HepG2 (cell line): ENCODE data around the gene KANSL3. TPM values are rescaled to one million over a fixed set of nuclear protein-coding genes. Genes with fewer than 3 reads are reported as not detected.

Experiments
- ATAC-seq: fragments of 200-7000 bp; cut with Tn5 transposase; 3 replicates; pipeline ENCODE4 v1.9.1; 2020; ENCODE audit warnings: mild to moderate bottlenecking, moderate library complexity
- BruUV-seq: library from RNA; stranded (reverse); fragments of 400-500 nt; replicated peaks from 2 replicates; lab custom pipeline; 2021; lab: Mats Ljungman, UMichigan
- CTCF ChIA-PET: fragments of 300-600 bp; formaldehyde crosslinking; extraction: SDS; loops from one replicate; lab custom pipeline; 2021; ENCODE audit warnings: low total read pairs, inconsistent platforms, low intra/inter-chr PET ratio; lab: Yijun Ruan, JAX
- POLR2A ChIA-PET: fragments of 350-600 bp; sonication (Branson Sonifier 250); formaldehyde crosslinking; loops from one replicate; lab custom pipeline; 2020; ENCODE audit warnings: antibody characterized with exemption, inconsistent platforms; lab: Yijun Ruan, JAX
- DNase-seq: peaks from one replicate; pipeline ENCODE4 v3.0.0-alpha.2; 2015; ENCODE audit warnings: low spot score
- FAIRE-seq: peaks from 3 replicates; lab custom pipeline; 2011; peaks lifted over from hg19 to GRCh38; lab: Jason Lieb, UNC
- H2AFZ ChIP-seq: one replicate; pipeline ENCODE4 v1.6.1; 2011; ENCODE audit warnings: low read length, inconsistent platforms
- H3K27ac ChIP-seq: fragments of 300-600 bp; 3 replicates; pipeline ENCODE4 v1.8.0; 2011; ENCODE audit warnings: mixed run types, mild to moderate bottlenecking, mixed read lengths, low read length, inconsistent platforms; ENCODE audit not compliant: insufficient read depth; ENCODE audit errors: extremely low read length
- H3K27me3 ChIP-seq, 2 experiments: fragments of 200-600 bp in 1 of 2; 2 replicates in 1 of 2; 3 replicates in 1 of 2; pipeline versions ENCODE4 v1.6.0 to v1.8.0; 2011; ENCODE audit warnings: low read length in 2 of 2, mild to moderate bottlenecking in 2 of 2, moderate library complexity in 2 of 2, inconsistent platforms in 1 of 2; ENCODE audit not compliant: insufficient read depth in 2 of 2, control insufficient read depth in 1 of 2
- H3K36me3 ChIP-seq, 2 experiments: fragments of 200-600 bp in 1 of 2; replicated peaks in 1 of 2; 2 replicates in 1 of 2; 3 replicates in 1 of 2; pipeline versions ENCODE4 v1.5.1 to v1.8.0; 2011; ENCODE audit warnings: low read length in 2 of 2, inconsistent platforms in 1 of 2; ENCODE audit not compliant: insufficient read depth in 2 of 2, control insufficient read depth in 1 of 2
- H3K4me1 ChIP-seq: 2 replicates; pipeline ENCODE4 v1.5.1; 2012; ENCODE audit warnings: low read length, inconsistent platforms; ENCODE audit not compliant: insufficient read depth
- H3K4me2 ChIP-seq: 2 replicates; pipeline ENCODE4 v1.6.0; 2011; ENCODE audit warnings: low read depth, low read length, inconsistent platforms
- H3K4me3 ChIP-seq, 3 experiments: fragments of 200-600 bp in 1 of 3; sonication (generic), shearing (Covaris generic) in 1 of 3; replicated peaks in 1 of 3; 2 replicates each; pipeline ENCODE4 v1.5.1; 2011 to 2016; ENCODE audit warnings: low read length in 3 of 3, inconsistent platforms in 2 of 3, low read depth in 2 of 3, mild to moderate bottlenecking in 2 of 3, control low read depth in 1 of 3, mixed read lengths in 1 of 3; ENCODE audit not compliant: insufficient read depth in 1 of 3
- H3K79me2 ChIP-seq: one replicate; pipeline ENCODE4 v1.6.1; 2011; ENCODE audit warnings: low read length, inconsistent platforms; ENCODE audit not compliant: insufficient read depth
- H3K9ac ChIP-seq: 2 replicates; pipeline ENCODE4 v1.6.0; 2011; ENCODE audit warnings: mild to moderate bottlenecking, low read depth, low read length, inconsistent platforms; ENCODE audit not compliant: insufficient read depth
- H3K9me3 ChIP-seq: 2 replicates; pipeline ENCODE4 v1.5.1; 2012; ENCODE audit warnings: mild to moderate bottlenecking, low read length
- H4K20me1 ChIP-seq: 2 replicates; pipeline ENCODE4 v1.6.0; 2011; ENCODE audit warnings: inconsistent platforms, mild to moderate bottlenecking, low read length, moderate library complexity; ENCODE audit not compliant: insufficient read depth
- HNRNPL ChIP-seq: fragments of 200-400 bp; formaldehyde crosslinking; IDR thresholded peaks from 2 replicates; pipeline ENCODE4 v1.6.1; 2017; ENCODE audit warnings: mild to moderate bottlenecking, low read depth, low read length
- KDM3A ChIP-seq: IDR thresholded peaks from 2 replicates; pipeline ENCODE4 v1.6.1; 2018; ENCODE audit warnings: low read depth, missing compliant biosample characterization
- MXD1 ChIP-seq: sonication (generic); formaldehyde crosslinking; IDR thresholded peaks from 2 replicates; pipeline ENCODE4 v1.4.0; 2020; ENCODE audit warnings: mild to moderate bottlenecking, missing genetic modification reagents
- RAD51 ChIP-seq: fragments of 450-650 bp; IDR thresholded peaks from 2 replicates; pipeline ENCODE4 v1.6.1; 2016; ENCODE audit warnings: borderline replicate concordance
- REL ChIP-seq: sonication (generic); formaldehyde crosslinking; conservative IDR thresholded peaks from 2 replicates; pipeline ENCODE4 v1.8.0; 2022; ENCODE audit warnings: mild to moderate bottlenecking, missing genetic modification reagents, moderate library complexity
- SAFB2 ChIP-seq: sonication (generic); formaldehyde crosslinking; IDR thresholded peaks from 2 replicates; pipeline ENCODE4 v1.5.1; 2020; ENCODE audit warnings: missing genetic modification reagents, low read depth, mild to moderate bottlenecking, borderline replicate concordance
- SRSF9 ChIP-seq: fragments of 200-400 bp; formaldehyde crosslinking; IDR thresholded peaks from 2 replicates; pipeline ENCODE4 v1.6.1; 2018; ENCODE audit warnings: borderline replicate concordance, mild to moderate bottlenecking, low read depth, low read length; ENCODE audit not compliant: insufficient read depth, poor library complexity, severe bottlenecking
- THAP11 ChIP-seq: IDR thresholded peaks from 2 replicates; pipeline ENCODE4 v1.6.1; 2016; ENCODE audit warnings: missing biosample characterization, missing genetic modification reagents
- XRCC5 ChIP-seq: fragments of 200-400 bp; formaldehyde crosslinking; optimal IDR thresholded peaks from 2 replicates; pipeline ENCODE3; 2017; ENCODE audit warnings: mild to moderate bottlenecking, low read length
- ZNF143 ChIP-seq: sonication (generic); formaldehyde crosslinking; IDR thresholded peaks from 2 replicates; pipeline ENCODE4 v1.4.0; 2020; ENCODE audit warnings: missing genetic modification reagents
- ZNF574 ChIP-seq: sonication (generic); formaldehyde crosslinking; IDR thresholded peaks from 2 replicates; pipeline ENCODE4 v1.4.0; 2020; ENCODE audit warnings: missing genetic modification reagents
- ZNF674 ChIP-seq: sonication (generic); formaldehyde crosslinking; IDR thresholded peaks from 2 replicates; pipeline ENCODE4 v1.5.0; 2020; ENCODE audit warnings: low read depth, mild to moderate bottlenecking, missing genetic modification reagents
- ZNF703 ChIP-seq: sonication (generic); formaldehyde crosslinking; IDR thresholded peaks from 2 replicates; pipeline ENCODE4 v1.5.1; 2020; ENCODE audit warnings: missing genetic modification reagents, mild to moderate bottlenecking, moderate library complexity, borderline replicate concordance
- ZNF883 ChIP-seq: sonication (generic); formaldehyde crosslinking; IDR thresholded peaks from 2 replicates; pipeline ENCODE4 v1.5.1; 2020; ENCODE audit warnings: mild to moderate bottlenecking, missing genetic modification reagents; ENCODE audit errors: not compliant biosample characterization
- ZSCAN5A ChIP-seq: sonication (generic); formaldehyde crosslinking; IDR thresholded peaks from 2 replicates; pipeline ENCODE4 v1.8.0; 2022; ENCODE audit warnings: mild to moderate bottlenecking, missing genetic modification reagents, borderline replicate concordance
- WGBS: methylation state at CpG from one replicate; pipeline ENCODE4 v1.1.6; 2017; ENCODE audit warnings: low lambda C conversion rate; 5-methylcytosine and 5-hydroxymethylcytosine counted together
- in situ Hi-C: cut with HindIII; loops from 2 replicates; pipeline ENCODE4 v1.10.0; 2017; ENCODE audit warnings: low pct_unique_long_range_greater_than_20kb; ENCODE audit not compliant: extremely low pct_ligation_motif_present
- intact Hi-C: fragments of 100-400 bp; cut with micrococcal nuclease; formaldehyde crosslinking; loops from one replicate; pipeline ENCODE4 v1.10.0; 2022; ENCODE audit not compliant: unreplicated experiment
- polyA plus RNA-seq, 8 experiments: library from polyadenylated mRNA; depleted of rRNA in 3 of 8; stranded (reverse) in 7 of 8; unstranded in 1 of 8; fragments of >200 nt; fragmentation: Illumina TruSeq in 4 of 8; extraction: Trizol in 4 of 8; gene quantifications; 2 replicates each; pipeline versions ENCODE4 v1.2.1 to v1.2.3, GENCODE V29; 2011 to 2016; ENCODE audit warnings: low read depth in 4 of 8, missing spikeins in 1 of 8, mixed read lengths in 1 of 8; ENCODE audit not compliant: insufficient read depth in 1 of 8
- total RNA-seq, 5 experiments: library from RNA; depleted of rRNA; stranded (reverse); fragments of >200 nt; fragmentation: Illumina TruSeq; extraction: Trizol; gene quantifications; 2 replicates each; pipeline ENCODE4 v1.2.3, GENCODE V29; 2016; ENCODE audit warnings: low read depth in 1 of 5
- TF ChIP-seq, protein P1 (sequence below), 2 experiments: sonication (generic) in 1 of 2; formaldehyde crosslinking in 1 of 2; IDR thresholded peaks; 2 replicates each; pipeline versions ENCODE4 v1.4.0 to v1.6.1; 2018 to 2020; ENCODE audit warnings: missing genetic modification reagents in 2 of 2, borderline replicate concordance in 1 of 2, low read depth in 1 of 2, mild to moderate bottlenecking in 1 of 2, missing biosample characterization in 1 of 2

The KANSL3 gene
- total and polyA plus RNA-seq, 2 of the 13 experiments (the other 11 are each of a cell fraction or from before 2014, with no cell fraction given) = 20.8 to 37.3 TPM

- no peak for TF ChIP-seq ZNF574 (CRISPR knock-in tag)
- TF ChIP-seq REL (CRISPR knock-in tag) = 0 out of 2 replicates have a peak, but pooled peaks have one; percentile 6
- no peak for TF ChIP-seq THAP11 (CRISPR knock-in tag)
- TF ChIP-seq HNRNPL = peak; percentile 85
- no peak for TF ChIP-seq ZNF703 (CRISPR knock-in tag)
- no peak for TF ChIP-seq ZNF143 (CRISPR knock-in tag)
- TF ChIP-seq SAFB2 (CRISPR knock-in tag) = no peak
- TF ChIP-seq, all 625 proteins: peak for 4
Measured at GRCh38 chr2:96636551-96637171, 1.5 kb downstream of the KANSL3 start (continued).

DNA sequence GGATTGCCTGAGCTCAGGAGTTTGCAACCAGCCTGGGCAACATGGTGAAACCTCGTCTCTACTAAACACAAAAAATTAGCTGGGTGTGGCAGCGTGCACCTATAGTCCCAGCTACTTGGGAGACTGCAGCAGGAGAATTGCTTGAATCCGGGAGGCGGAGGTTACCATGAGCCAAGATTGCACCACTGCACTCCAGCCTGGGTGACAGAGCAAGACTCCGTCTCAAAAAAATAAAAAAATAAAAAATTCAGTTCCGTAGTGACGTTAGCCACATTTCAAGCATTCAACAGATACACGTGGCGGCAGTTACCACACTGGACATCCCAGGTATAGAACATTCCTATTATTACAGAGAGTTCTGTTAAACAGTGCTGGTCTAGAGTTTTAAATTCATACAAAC is 4.5 kb downstream of the KANSL3 start:
- Histone ChIP-seq H3K9ac (no peak overlapping the region), H4K20me1 (no peaks in the 10 kb centered on the region), H3K79me2 (peaks cover 27% of the 10 kb centered on the region), H3K36me3 (peaks cover 6 to 59% of the 10 kb centered on the region in 2 experiments), H3K9me3 (no peaks in the 10 kb centered on the region), H3K27ac (no peak overlapping the region), H3K27me3 (no peaks in the 10 kb centered on the region; a peak in 1 of 5 replicates), H2AFZ (no peak overlapping the region), H3K4me2 (no peak overlapping the region), H3K4me1 (peaks cover 41% of the 10 kb centered on the region), H3K4me3 (no peak overlapping the region)
- no TSS peak for BruUV-seq
- POLR2A ChIA-PET = no interaction called here
- CTCF ChIA-PET = no interaction called here
- WGBS = 98% methylated on average over 9 of the region's 9 CpGs
- no peak for ATAC-seq
- FAIRE-seq = no peak
- intact Hi-C loops (loop anchor here (5.0 kb wide), 1 partner anchor 81 kb away; no protein-coding TSS in a partner anchor), in situ Hi-C loops (no loop called here)
- DNase-seq = no peak
- no peak for TF ChIP-seq XRCC5
- no peak for TF ChIP-seq MXD1
- TF ChIP-seq ZNF883 (CRISPR knock-in tag) = no peak
- TF ChIP-seq, protein P1, sequence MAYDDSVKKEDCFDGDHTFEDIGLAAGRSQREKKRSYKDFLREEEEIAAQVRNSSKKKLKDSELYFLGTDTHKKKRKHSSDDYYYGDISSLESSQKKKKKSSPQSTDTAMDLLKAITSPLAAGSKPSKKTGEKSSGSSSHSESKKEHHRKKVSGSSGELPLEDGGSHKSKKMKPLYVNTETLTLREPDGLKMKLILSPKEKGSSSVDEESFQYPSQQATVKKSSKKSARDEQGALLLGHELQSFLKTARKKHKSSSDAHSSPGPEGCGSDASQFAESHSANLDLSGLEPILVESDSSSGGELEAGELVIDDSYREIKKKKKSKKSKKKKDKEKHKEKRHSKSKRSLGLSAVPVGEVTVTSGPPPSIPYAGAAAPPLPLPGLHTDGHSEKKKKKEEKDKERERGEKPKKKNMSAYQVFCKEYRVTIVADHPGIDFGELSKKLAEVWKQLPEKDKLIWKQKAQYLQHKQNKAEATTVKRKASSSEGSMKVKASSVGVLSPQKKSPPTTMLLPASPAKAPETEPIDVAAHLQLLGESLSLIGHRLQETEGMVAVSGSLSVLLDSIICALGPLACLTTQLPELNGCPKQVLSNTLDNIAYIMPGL (CRISPR knock-in tag; IDR thresholded peaks at IDR 0.05; ENCODE audit: borderline replicate concordance in 1 of 2, low read depth in 1 of 2) = no peak
- no peak for TF ChIP-seq RAD51
- no peak for TF ChIP-seq ZSCAN5A
- TF ChIP-seq SRSF9 = no peak
- TF ChIP-seq KDM3A (CRISPR knock-in tag) = no peak
- TF ChIP-seq ZNF674 (CRISPR knock-in tag) = no peak
